ENCODE data around the gene GRP. TPM values are rescaled to one million over a fixed set of nuclear protein-coding genes. Genes with fewer than 3 reads are reported as not detected.

GRP gene
- total RNA-seq, 1 donor from 2014 or later = not detected

DNA sequence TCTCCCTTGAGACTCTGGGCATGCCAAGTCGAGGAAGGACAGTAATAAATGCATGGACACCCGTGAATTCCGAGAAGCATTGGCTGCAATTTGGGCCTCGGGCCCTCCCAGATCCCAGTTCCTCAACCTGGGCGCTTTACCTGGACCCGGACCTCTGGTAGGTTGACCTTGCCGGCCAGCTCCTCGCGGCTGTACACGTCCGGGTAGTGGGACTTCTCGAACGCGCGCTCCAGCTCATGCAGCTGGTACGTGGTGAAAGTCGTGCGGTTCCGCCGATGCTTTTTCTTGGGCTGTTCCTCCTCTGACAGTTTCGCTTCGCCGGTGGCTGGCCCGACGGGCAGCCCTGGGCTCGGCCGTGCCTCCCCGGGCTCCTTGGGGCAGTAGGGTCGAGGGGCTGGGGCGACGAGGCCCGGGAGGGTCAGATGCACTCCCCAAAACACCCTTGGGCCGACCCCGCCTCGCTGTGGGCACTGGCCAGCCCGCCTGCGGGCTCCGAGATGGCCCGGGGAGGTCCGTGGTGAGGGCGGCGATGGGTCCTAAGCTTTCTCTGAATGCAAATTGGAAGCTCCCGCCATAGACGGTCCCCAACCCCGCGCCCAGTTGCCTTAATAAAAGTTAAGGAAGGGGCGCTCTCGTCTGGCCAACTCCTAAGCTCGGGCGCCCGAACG, 52.4 kb downstream of the GRP start:
- Mint-ChIP-seq H3K27ac (ENCODE audit: unreplicated experiment) (no peak overlapping the region), H3K36me3 (ENCODE audit: unreplicated experiment) (no peaks in the 10 kb centered on the region), H3K27me3 (ENCODE audit: unreplicated experiment) (peaks cover 30% of the 10 kb centered on the region), H3K9me3 (ENCODE audit: unreplicated experiment) (peaks cover 3% of the 10 kb centered on the region), H3K4me3 (ENCODE audit: unreplicated experiment) (peak overlapping the region; percentile 38), H3K4me1 (ENCODE audit: low read depth, unreplicated experiment) (peaks cover 6% of the 10 kb centered on the region)
- TF ChIP-seq, protein P1, sequence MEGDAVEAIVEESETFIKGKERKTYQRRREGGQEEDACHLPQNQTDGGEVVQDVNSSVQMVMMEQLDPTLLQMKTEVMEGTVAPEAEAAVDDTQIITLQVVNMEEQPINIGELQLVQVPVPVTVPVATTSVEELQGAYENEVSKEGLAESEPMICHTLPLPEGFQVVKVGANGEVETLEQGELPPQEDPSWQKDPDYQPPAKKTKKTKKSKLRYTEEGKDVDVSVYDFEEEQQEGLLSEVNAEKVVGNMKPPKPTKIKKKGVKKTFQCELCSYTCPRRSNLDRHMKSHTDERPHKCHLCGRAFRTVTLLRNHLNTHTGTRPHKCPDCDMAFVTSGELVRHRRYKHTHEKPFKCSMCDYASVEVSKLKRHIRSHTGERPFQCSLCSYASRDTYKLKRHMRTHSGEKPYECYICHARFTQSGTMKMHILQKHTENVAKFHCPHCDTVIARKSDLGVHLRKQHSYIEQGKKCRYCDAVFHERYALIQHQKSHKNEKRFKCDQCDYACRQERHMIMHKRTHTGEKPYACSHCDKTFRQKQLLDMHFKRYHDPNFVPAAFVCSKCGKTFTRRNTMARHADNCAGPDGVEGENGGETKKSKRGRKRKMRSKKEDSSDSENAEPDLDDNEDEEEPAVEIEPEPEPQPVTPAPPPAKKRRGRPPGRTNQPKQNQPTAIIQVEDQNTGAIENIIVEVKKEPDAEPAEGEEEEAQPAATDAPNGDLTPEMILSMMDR (IDR thresholded peaks at IDR 0.05; ENCODE audit: partially characterized antibody, unreplicated experiment) = no peak
- DNase-seq = no peak

DNA sequence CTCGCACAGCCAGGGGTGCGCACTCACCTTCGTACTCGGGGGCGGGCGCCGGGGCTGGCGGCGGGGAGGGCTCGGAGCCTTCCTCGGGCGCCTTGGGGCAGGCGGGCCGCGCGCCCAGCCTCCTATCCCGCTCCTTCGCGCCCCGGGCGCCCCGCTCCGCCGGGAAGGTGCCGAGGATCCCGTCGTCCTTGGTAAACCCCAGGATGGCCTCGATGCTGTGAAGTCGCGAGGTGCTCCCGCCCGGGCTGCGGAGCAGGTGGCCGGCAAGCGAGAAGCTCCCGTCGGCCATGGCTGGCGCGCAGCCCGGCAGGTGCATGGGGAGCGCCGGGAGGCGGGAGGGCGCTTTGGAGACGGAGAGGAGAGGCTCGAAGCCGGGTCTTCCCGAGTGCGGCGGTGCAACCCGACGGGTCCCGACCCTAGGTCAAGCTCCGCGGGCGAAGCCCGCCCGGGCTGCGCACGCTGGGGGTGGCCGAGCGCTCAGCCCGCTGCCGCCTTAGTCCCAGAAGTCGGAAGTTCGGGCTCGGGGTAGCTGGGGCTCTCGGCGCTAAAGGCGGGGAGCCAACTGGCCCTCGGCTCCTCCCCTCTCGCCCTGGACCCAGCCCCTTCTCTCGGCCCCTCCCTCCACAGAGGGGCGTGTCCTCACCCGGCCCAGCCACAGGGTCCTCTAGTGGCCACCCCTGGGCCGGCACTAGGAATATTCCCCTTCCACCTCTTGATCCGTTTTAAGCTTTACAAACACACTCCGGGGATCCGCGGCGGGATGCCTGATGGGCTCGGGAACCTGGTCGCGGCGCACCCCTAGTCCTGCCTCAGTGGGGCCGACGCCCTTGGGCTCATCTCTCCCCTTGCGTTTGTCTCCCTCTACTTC, 53.2 kb downstream of the GRP start, which contains the start of gene RAX:
Gene RAX (minus strand): TSS at position 564 of the 868 bp plus-strand sequence. CDS start 248 bp downstream, at position 316.
- Mint-ChIP-seq H3K27ac (ENCODE audit: unreplicated experiment) (no peak within 1 kb of the TSS), H3K36me3 (ENCODE audit: unreplicated experiment) (no peaks in the 10 kb centered on the region), H3K27me3 (ENCODE audit: unreplicated experiment) (peaks cover 25% of the 10 kb centered on the region), H3K4me1 (ENCODE audit: low read depth, unreplicated experiment) (peaks cover 4% of the 10 kb centered on the region), H3K9me3 (ENCODE audit: unreplicated experiment) (peaks cover 3% of the 10 kb centered on the region), H3K4me3 (ENCODE audit: unreplicated experiment) (peak within 1 kb of the TSS; percentile 70)
- TF ChIP-seq, protein P1 (IDR thresholded peaks at IDR 0.05; ENCODE audit: partially characterized antibody, unreplicated experiment) = peak; percentile 29
- peak; percentile 76 for DNase-seq

DNA sequence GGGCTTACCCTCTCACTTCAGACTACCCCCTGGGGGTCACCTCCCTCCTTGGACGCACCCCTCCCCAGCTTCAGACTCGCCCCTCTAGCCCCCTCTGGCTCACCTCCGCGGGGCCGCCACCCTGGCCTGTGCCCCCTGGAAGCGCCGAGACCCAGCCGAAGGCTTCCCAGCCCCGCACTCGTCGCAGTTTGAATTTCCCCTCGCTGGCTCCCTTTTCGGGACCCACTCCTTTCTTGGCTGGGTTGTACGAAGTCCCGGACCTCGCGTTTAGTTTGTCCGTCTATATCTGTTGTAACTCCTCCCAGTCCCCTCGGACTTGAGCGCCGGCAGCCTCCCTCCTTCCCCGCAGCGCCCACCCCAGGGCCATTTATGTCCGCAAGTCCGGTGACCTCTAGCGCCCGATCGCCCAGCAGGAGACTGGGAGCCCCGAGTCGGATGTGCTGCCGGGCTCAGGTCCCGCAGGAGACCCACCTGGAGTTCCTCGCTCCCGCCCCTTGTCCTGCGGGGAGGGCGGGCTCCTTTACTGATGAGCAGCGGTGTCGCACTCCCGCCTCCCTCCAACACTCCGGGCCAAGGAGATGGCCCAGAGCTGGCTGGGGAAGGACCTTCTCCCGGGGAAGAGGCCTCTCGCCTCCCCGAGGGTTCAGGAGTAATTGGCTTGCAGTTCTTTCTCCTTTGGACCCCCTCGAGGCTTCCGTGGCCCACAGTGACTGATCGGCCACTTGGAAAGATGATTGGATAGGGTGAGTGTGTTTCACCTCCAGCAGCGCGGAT, 54.0 kb downstream of the GRP start:
- peak; percentile 32 for DNase-seq
- Mint-ChIP-seq H3K27me3 (ENCODE audit: unreplicated experiment) (peaks cover 21% of the 10 kb centered on the region), H3K4me3 (ENCODE audit: unreplicated experiment) (peak overlapping the region; percentile 70), H3K4me1 (ENCODE audit: low read depth, unreplicated experiment) (peaks cover 4% of the 10 kb centered on the region), H3K36me3 (ENCODE audit: unreplicated experiment) (no peaks in the 10 kb centered on the region), H3K27ac (ENCODE audit: unreplicated experiment) (no peak overlapping the region), H3K9me3 (ENCODE audit: unreplicated experiment) (peaks cover 3% of the 10 kb centered on the region)
- TF ChIP-seq, protein P1 (IDR thresholded peaks at IDR 0.05; ENCODE audit: partially characterized antibody, unreplicated experiment) = no peak

DNA sequence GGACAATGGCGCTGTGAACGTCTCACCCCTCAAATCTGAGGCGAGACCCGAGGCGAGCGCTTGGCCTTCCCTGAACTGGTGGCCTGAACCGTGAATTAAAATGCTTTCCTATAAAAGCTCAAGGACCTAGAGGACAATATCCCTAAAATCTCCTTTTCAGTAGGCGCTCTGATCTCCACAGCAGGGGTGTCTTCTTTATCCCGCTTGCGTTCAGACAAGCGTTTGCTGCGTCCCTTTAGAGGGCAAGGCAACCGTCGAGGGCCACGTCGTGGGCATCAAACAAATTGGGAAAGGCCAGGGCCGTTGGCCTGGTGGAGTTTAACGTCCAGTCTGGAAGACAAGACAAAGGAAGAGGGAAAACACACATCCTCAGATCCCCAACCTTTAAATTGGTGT, 54.6 kb downstream of the GRP start:
- peaks cover 4% of the 10 kb centered on the region for H3K4me1 Mint-ChIP-seq (ENCODE audit: low read depth, unreplicated experiment)
- no peaks in the 10 kb centered on the region for H3K36me3 Mint-ChIP-seq (ENCODE audit: unreplicated experiment)
- peak overlapping the region; percentile 56 for H3K4me3 Mint-ChIP-seq (ENCODE audit: unreplicated experiment)
- peaks cover 20% of the 10 kb centered on the region for H3K27me3 Mint-ChIP-seq (ENCODE audit: unreplicated experiment)
- peaks cover 3% of the 10 kb centered on the region for H3K9me3 Mint-ChIP-seq (ENCODE audit: unreplicated experiment)
- DNase-seq = no peak
- TF ChIP-seq, protein P1 (IDR thresholded peaks at IDR 0.05; ENCODE audit: partially characterized antibody, unreplicated experiment) = no peak
- no peak overlapping the region for H3K27ac Mint-ChIP-seq (ENCODE audit: unreplicated experiment)
